ENCODE measurements around the gene FBXO17.
"Not testable (repeated sequence)": the region's sequence is repeated elsewhere in the genome, so short reads cannot be mapped to it uniquely, and the experiment has no call there.

FBXO17 gene

DNA sequence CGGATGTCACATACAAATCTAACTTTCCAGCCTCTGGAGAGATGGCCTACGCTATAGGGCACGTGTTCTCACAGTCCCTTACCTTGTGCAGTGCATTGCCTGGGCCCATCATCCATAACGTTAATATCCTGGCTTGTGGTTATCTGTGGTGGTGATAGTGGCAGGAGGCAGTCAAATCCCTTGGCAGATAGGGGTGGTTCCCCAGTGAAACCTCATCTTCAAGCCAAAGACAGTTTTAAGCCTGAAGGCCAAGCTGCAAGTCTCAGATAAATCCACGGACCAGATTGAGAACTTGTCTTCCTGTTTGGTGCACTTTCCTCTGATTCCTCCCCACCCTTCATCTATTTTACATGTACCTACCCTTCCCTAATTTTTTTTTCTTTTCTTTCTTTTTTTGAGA, 4.3 kb upstream of the FBXO17 start:
- no peak for DNase-seq (ENCODE audit: low spot score)

DNA sequence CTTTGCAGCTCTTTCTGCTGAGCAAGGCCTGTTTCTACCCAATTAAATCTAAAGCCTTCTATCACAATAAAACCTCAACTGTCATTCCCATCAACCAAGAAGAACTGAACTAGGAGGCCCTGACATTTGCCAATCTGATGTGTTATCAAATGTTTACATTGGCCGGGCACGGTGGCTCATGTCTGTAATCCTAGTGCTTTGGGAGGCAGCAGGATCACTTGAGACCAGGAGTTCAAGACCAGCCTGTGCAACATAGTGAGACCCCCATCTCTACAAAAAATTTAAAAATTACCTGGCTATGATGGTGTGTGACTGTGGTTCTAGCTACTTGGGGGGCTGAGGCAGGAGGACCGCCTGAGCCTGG, 2.8 kb upstream of the FBXO17 start:
- DNase-seq (ENCODE audit: low spot score) = no peak

DNA sequence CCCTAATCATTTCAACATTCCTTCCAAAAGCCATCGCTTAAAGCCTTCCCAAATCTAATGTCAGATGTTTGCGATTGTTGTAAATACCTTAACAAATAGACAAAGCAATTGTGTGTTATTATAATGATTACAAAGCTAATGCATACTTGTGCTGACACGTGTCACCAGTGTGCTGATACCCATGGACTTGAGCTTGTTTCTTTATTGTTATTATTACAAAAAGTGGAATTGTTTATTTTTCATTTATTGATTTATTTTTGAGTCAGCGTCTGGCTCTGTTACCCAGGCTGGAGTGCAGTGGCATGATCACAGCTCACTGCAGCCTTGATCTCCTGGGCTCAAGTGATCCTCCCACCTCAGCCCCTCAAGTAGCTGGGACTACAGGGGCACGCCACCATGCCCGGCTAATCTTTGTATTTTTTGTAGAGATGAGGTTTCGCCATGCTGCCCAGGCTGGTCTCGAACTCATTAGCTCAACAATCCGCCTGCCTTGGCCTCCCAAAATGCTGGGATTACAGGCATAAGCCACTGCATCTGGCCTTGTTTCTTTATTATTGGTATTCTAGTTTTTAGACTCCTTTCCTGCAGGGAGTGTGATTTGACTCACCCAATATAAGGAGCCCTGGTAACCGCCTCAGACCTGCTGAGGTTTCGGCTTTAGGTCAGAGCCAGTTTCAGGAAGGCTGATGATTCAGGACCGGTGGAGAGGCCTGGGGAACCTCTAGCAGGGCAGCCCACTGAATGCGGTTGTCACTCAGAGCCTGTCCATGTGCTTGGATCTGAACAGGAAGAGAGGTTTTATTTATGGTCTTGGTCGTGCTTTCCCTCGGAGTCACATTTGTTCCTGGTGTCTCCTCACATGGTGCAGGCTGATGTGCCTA, 2.1 kb upstream of the FBXO17 start:
- DNase-seq (ENCODE audit: low spot score) = no peak

DNA sequence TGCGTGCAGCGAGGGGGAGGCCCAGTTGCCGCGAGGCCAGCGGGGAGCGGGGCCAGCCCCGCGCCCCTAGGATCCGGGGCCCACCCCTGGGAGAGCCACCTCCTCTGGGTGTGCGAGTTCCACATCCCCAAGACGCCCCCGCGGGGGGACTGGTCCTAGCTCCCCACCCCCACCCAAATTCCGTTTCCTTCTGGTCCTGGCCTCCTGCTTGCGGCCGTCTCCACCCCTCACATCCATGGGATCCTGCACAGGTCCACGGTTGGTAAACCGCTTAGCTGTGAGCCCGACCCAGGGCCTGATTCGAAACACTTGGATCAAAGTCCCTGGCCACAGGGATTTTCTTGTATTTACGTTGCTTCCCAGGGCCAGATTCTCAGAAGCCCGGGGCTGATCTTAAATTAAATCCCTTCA, 324 bp upstream of the FBXO17 start:
- no peak for DNase-seq (ENCODE audit: low spot score)

DNA sequence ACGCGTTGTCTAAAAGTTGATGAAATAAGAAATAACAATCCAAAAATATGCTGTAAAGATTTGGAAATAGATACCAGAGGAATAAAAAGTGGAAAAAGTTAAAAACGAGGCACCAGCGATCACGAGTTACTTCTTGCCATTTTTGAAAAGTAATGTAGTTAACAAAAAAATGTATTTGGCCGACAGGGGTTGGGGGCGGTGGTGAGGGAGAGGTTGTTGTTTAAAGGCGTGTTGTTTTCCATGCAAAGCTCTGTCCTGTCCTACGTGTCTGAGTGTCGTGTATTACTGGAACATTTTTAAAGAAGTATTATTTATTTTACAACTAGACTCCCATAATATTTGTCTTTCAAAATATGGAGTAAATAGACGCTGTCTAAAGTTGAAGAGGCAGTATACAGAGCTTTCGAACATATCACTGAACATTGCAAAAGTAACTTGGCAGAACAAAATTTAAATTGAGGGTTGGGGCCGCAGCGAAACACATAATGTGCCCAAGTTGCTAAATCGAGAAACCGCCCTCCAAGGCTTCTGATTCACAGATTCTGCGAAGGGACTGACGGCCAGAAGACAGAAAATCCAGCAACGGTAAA, 823 bp downstream of the FBXO17 start:
- no peak for DNase-seq (ENCODE audit: low spot score)

DNA sequence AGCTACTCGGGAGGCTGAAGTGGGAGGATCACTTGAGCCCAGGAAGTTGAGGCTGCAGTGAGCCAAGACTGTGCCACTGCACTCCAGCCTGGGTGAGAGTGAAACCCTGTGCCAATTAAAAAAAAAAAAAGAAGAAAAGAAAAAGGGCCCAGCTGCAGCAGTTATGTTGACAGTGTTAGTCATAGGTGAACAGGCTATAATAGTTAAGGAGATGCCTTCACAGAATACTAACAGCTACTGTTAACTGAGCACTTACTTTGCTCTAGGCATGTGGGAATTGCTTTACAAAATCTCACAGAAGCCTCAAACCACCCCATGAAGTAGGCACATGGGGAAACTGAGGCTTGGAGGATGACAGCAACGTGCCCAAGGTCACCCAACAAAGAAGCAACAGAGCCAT, 3.9 kb downstream of the FBXO17 start:
- no peak for DNase-seq (ENCODE audit: low spot score)

DNA sequence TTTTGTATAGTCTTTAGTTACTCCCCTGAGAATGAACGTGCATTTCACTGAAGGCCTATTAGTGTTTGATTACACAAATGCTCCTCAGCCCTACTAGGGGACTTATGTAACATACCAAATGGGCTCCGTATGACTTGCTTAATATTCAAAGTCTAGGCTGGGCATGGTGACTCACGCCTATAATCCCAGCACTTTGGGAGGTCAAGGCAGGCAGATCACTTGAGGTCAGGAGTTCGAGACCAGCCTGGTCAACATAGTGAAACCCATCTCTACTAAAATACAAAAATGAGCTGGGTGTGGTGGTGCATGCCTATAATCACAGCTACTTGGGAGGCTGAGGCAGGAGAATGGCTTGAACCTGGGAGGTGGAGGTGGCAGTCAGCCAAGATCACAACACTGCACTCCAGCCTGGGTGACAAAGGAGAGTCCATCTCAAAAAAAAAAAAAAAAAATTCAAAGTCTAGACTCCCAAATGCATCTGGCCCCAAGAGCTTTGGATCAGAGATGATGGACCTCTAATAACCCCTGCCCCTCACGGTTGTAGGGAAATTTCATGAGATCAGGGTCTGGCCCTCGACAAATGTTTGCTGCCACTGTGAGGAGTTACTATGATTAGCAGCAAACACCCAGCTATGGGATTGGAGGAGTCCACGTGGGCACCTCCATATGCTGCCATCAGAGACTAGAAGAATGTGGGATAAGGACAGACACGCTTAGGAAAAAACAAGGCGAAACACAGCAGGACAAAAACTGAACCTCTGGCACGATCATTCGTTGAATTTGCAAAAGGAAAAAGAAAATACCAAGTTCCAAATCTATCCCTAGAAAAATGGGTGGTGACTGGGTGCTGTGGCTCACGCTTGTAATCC, 4.6 kb downstream of the FBXO17 start:
- DNase-seq (ENCODE audit: low spot score) = no peak

DNA sequence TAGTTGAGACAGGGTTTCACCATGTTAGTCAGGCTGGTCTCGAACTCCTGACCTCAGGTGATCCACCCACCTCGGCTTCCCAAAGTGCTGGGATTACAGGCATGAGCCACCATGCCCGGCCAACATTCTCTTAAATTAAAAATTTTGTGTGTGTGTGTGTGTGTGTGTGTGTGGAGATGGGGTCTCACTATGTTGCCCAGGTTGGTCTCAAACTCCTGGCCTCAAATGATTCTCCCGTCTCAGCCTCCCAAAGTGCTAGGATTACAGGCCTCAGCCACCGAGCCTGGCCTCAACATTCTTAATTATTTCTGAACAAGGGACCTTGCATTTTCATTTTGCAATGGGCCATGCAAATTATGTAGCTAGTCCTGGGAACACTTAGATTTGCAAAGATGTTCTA, 9.4 kb downstream of the FBXO17 start:
- not testable (repeated sequence) for DNase-seq (ENCODE audit: low spot score)

DNA sequence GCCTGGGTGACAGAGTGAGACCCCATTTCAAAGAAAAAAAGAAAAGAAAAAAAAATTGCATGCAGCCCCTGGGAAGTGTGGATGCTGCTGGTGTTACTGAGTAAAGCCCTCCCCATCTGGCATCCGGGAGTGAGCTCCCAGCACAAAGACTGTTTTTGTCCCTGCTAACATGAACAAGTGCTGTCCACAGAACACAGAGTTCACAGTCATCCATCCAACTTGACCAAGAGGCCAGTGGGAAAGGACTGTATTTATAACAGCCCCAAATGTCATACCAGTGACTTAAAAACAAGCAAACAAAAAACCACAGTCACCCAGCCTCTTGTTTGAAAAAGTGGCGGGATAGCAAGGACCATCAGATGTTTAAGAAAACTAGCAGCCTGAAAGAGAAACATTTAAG, 10.8 kb downstream of the FBXO17 start:
- DNase-seq (ENCODE audit: low spot score) = no peak

DNA sequence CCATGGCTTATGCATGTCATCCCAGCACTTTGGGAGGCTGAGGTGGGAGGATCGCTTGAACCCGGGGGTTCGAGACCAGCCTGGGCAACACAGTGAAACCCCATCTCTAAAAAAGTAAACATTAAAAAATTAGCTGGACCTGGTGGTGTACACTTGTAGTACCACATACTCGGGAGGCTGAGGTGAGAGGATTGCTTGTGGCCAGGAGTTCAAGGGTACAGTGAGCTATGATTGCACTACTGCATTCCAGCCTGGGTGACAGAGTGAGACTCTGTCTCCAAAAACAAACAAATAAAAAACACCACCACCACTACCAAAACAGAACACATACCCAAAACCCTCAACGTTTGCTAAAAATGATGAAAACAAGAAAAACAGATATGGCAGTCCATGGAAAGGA, 15.9 kb downstream of the FBXO17 start:
- DNase-seq (ENCODE audit: low spot score) = no peak

DNA sequence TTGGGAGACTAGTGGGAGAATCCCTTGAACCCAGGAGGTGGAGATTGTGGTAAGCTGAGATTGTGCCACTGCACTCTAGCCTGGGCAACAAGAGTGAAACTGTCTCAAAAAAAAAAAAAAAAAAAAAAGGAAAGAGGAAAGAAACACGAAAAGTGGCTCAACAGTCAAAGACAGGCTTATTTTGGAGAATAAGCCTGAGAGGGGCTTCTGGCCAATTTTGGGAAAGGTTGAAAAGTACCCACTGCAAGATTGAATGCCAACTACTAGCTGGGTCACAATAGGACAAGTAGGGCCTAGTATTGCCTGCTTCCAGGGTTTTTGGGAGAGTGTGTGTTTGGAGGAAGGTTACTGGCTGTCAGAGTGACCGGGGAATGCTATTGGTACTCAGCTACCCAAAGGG, 17.2 kb downstream of the FBXO17 start:
- DNase-seq (ENCODE audit: low spot score) = no peak

DNA sequence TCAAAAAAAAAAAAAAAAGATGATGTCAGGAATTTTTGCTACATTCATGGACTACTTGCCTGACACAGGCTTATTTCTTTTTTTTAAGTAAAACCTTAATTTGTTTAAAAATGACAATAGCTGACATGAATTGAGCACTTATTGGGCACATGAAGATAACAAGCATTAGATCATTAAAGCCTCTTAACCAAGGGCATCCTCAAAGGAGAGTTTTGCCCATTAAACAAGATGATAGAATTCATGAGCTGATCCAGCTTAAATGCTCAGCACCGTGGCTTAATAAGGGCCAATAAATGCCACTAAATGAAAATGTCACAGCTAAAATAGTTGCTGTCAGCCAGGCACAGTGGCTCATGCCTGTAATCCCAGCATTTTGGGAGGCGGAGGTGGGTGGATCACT, 19.3 kb downstream of the FBXO17 start:
- DNase-seq (ENCODE audit: low spot score) = peak; percentile 38

DNA sequence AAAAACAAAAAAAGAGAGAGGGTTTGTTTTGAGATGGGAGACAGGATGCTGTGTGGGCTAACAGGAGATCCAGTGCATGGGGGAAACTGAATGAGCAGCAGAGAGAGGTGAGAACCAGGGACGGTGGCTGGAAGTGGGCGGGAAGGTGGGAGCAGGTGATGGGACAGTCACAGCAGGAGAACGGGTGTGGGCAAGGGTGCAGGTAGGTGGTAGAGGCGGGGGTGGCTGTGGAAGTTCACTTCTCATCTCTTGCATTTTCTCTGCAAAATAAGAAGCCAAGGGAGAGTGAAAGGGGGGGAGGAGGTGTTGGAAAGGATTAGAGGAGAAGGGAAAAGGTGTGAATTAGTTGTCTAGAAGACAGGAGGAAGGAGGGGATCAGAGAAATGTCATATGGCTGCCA, 21.9 kb downstream of the FBXO17 start:
- DNase-seq (ENCODE audit: low spot score) = peak; percentile 21

DNA sequence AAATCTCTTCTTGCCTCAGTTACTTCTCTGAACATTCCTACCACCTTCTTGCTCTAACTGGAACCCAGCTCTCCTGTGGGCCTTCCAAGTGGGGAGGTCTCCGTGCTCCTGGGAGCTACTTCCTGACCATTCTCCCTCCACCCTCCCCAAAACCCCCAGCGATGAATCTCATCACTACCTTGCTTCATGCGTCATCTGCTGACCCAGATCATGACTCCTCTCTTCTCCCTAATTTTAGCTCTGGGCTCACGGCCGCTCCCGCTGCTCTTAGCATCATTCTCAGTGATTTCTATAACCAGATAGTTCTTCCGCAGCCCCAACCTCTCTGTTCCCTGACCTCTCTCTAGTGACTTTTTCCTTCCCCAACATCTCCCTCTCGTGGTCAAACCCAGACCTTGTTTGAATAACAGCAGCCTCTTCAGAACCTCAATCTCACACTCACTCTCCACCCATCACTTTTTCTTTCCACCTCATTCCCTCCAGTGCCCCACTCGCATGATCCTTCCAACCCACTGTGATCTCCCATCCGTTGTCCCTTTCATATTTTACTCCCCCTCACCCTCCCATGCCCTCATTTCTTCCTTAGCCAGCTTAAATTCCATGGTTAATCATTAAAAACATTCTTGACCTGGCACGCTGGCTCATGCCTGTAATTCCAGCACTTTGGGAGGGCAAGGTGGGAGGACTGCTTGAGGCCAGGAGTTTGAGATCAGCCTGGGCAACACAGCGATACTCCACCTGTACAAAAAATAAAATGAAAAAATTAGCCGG, 23.0 kb downstream of the FBXO17 start:
- DNase-seq (ENCODE audit: low spot score) = peak; percentile 64

DNA sequence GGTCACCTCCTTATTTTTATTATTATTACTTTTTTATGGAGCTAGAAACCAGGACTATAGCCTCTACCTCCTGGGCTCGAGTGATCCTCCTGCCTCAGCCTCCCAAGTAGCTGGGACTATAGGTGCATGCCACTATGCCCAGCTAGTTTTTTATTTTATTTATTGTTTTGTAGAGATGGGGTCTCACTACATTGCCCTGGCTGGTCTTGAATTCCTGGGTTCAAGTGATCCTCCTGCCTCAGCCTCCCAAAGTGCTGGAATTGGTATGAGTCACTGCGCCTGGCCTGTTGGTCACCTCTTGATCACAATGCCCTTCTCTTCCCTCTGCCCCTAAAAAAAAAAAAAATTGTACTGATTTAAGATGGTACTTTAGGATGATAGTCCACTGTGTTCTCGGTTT, 24.4 kb downstream of the FBXO17 start:
- DNase-seq (ENCODE audit: low spot score) = no peak

DNA sequence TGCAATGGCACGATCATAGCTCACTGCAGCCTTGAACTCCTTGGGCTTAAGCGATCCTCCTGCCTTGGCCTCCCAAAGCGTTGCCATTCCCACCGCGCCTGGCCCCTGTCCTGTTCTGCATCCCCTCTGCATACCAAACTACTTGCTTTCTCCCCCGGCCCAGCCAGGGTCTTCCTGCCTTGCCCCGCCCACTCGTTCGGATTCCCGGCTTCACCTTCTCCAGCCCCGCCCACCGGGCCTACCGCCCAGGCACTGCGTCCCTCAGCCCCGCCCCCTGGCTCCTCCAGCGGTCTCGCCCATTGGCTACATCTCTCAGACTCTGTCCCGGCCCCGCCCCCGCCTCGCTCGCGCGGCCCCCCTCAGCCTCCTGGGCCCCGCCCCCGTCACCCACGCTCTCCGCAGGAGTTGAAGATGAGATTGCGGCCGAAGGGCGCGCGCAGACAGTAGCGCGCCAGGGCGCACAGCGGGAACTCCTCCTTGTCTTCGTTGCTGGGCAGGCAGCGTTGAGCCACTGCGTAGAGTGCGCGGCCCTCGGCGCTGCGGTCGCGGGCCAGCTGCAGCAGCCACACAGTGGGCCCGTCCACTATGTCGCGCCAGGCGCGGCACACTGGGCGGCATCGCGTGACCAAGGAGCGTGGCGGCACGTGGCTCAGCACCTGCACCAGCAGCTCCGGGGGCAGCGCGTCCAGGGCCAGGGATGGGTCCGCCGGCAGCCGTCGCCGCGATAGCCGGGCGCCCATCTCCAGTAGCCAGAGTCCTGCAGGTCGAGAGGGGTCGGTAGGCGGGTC, 25.8 kb downstream of the FBXO17 start:
- DNase-seq (ENCODE audit: low spot score) = peak; percentile 83

DNA sequence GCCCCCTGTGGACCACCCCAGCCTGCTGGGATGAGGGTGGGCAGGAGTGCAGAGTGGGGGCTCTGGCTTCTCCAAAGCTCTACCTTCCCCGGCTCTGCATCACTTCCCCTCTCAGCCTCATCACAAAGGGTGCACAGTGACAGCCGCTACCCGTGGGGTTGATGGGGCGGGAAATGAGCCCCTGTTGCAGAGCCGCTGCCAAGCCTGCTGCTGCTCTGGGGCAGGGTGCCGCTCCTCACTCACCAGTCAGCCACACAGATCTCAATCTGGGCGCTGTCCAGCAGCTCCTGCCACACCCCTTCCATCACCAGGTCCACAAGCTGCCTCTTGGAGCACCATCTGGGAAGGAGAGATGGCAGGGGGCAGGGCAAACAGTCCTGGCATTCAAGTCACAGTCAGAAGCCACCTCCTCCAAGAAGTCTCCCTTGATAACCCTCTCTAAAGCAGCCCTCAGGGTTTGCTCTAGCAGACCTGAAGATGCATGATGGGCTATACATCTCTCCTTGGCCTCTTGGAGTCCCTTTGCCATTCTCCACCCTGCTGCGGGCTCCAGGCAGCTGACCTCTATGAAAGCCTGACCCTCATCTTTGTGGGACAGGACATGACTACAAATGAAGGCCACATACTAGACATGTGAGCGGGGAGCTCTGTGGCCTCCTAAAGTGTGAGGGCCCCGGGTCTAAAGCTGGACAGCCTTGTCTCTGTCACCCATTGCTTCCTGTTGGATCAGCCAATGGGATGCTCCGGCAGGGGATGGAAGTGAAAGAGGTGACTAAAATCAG, 29.1 kb downstream of the FBXO17 start:
- DNase-seq (ENCODE audit: low spot score) = no peak

DNA sequence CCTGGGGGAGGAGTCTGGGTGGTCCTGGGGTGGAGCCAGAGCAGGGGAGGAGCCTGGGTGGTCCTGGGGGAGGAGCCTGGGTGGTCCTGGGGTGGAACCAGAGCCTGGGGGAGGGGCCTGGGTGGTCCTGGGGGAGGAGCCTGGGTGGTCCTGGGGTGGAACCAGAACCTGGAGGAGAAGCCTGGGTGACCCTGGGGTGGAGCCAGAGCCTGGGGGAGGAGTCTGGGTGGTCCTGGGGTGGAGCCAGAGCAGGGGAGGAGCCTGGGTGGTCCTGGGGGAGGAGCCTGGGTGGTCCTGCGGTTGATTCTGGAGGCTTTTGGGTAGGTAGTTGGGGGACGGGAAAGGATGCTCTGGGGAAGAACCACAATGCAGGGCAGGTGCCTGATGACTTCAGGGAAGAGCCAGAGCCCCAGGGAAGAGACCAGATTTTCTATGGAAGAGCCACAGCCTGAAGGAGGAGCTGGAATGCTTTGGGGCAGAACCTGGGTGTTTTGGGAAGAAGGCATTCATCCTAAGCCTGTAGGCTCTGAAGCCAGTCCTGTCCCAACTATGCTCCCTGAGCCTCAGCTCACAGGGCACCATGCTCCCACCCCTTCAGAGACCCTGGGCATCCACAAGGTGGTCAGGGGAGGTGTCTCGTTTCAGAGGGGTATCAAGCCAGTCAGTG, 29.8 kb downstream of the FBXO17 start:
- DNase-seq (ENCODE audit: low spot score) = no peak

DNA sequence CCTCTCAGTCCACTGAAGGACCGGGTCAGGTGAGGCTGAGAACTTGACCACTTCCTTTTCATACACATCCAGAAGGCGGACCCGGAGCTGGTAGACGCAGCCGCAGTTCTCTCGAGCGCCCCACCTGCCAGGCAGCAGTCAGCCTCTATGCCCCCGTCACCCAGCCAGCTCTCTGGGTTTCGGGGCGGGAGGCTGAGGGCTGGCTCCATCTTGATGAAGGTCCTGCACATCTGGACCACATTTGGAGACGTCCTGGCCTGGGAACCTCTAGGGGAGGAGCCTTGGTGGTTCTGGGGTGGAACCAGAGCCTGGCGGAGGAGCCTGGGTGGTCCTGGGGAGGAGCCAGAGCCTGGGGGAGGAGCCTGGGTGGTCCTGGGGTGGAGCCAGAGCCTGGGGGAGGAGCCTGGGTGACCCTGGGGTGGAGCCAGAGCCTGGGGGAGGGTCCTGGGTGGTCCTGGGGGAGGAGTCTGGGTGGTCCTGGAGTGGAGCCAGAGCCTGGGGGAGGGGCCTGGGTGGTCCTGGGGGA, 30.5 kb downstream of the FBXO17 start:
- DNase-seq (ENCODE audit: low spot score) = no peak

All from D341Med (cell line).